AG08396 (cell line): ENCODE results near the gene CFI.

Experiments used
- DNase-seq: peaks from one replicate; pipeline ENCODE4 v3.0.0; 2012; ENCODE audit warnings: low spot score, mixed read lengths

Gene CFI

DNA sequence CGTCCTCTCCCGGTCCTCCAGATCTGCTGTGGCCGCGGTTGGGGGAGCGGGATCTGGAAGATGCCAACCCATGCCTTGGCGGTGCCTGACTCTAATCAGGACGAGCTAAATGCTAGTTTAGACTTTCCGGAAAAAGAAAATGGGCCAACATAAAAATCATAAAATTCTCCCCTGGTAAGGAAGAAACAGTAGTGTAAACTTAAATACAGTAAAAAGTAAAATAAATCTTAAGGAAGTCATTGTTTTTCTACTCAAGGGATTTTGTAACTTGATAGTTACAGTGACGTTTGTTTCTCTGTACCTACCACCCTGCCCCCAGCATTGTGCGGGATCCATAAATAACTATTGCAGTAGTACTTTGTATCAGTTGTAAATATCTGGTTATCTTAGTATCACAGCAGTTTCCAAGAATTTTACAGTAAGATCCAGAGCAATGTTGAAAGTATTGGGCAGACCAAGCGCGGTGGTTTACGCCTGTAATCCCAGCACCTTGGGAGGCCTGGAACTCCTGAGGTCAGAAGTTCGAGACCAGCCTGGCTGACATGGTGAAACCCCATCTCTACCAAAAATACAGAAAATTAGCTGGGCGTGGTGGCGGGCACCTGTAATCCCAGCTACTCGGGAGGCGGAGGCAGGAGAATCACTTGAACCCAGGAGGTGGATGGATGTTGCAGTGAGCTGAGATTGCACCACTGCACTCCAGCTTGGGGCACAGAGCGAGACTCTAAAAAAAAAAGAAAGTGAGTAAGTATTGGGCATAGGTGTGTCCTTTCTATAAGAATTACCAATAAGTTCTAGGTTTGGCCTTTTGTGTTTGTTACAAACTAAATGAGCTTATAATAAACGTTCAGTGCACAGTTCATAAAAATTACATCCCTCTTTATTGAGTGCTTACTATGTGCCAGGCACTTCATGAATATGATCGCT is 70.9 kb downstream of the CFI start:
- DNase-seq: no peak

DNA sequence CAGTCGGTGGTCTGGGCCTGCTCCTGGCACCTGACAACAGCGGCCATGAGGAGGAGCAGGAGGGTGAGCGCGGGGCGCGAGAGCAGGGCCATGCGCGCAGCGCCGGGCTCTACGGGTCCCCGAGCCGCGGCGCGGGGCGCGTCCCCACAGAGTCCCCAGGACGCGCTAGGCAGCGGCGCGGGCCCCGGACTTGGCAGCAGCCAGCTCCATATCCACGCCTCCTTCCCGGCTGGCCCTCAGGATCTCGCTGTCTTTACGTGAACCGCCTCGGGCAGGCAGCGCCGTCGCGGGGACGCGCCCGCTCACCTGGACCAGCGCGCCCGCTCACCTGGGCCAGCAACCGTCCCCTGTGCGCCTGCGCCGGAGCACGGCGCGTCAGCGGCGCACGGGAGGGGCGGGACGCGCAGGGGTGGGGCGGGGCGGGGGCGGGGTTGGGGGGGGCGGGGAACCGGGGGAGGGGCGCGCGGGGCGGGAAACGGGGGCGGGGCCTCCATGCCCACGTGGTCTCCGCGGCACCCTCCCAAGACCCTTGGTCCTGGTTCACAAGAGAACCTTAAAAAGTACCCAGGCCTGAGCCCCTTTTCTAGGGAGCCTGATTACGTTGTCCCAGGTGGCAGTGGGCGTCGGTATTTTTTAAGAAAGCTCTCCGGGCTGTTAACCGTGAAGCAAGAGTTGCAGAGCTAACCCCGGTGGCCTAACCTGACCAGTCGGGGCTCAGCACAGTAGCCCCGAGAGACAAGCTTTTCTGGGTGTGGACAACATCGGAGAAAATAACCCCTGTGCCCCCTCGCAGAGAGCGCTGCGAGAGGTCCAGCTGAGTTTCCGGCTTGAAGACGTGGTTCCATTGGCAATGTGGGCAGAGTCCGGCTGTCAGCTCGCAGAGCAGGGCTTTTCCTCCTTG is 71.8 kb downstream of the CFI start, which contains the start of gene PLA2G12A:
TSS of gene PLA2G12A (minus strand) at position 353 of the 901 bp plus-strand sequence. CDS start at position 92, 261 bp downstream.
- peak; percentile 94 for DNase-seq

DNA sequence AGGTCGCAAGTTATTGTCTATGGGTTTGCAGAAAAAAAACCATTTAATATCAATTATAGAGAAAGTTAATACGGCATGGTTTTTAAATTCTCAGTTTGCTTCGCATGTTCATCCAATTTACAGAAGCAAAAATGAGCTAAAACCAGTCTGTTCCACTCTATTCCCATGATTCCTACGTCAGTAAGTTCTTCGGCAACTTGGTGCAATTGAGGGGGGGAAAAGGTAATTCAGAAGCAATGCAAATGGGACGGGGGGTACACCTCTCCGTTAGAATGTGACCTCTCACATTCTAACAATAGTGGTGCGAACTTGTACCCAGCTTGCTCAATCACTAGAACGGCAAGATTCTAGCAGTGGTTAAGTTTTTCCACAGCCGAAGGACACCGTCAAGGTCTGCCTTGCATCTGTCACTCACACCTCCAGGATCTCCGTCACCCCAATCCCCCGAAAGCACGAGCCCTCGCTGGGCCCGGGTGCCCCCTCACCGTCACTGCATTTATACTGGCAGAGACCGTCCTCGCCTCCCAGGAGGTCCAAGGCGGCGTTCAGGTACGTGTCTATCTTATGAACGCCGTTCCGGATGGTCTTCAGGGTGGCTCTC is 72.6 kb downstream of the CFI start:
- DNase-seq: no peak

DNA sequence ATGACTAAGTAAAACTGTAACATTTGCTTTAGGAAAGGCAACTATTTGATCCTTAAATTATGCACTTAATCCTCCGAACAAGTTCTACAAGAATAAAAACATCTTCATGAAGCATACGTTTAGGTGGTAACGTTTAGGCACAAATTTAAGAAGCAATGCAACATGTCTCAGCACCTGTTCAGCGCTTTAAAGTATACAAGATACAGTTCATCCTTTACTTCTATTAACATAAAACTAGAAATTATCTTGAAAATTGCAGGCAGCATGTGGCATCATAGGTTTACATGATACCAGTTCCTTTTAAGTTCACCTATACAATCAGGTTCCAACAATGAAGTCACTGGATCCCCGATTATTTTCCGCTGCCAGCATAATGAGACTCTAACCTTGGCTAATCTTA is 73.4 kb downstream of the CFI start:
- no peak for DNase-seq

DNA sequence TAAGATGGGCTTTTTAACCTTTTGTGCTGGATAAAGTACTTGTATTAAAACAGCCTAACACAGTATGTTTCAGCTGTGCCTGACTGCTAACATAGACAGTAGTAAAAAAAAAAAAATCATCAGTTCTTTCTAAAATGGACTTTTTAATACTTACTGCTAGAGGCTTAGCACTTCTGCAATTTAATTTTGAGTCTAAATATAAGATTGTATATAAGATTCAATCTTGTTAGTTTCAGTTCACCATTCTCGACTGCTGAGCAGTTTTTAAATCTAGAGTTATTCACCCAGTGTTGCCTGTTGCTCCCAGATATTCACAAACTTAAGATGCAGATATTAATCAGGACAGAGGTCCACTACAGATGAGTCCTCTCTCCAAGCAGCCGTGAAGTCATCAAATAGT is 78.7 kb downstream of the CFI start:
- DNase-seq: no peak

DNA sequence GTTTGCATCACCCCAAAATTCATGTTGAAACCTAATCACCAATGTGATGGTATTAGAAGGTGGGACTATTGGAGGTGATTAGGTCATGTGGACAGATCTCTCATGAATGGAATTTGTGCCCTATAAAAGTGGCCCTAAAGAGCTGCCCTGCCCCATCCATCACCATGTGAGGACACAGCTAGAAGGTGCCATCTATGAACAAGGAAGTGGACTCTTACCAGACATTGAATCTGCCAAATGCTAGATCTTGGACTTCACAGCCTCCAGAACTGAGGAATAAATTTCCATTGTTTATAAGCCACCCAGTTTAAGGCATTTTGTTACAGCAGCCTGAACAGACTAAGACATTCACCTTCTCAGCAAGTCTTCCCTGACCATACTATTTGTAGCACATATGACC is 79.4 kb downstream of the CFI start:
- no peak for DNase-seq

DNA sequence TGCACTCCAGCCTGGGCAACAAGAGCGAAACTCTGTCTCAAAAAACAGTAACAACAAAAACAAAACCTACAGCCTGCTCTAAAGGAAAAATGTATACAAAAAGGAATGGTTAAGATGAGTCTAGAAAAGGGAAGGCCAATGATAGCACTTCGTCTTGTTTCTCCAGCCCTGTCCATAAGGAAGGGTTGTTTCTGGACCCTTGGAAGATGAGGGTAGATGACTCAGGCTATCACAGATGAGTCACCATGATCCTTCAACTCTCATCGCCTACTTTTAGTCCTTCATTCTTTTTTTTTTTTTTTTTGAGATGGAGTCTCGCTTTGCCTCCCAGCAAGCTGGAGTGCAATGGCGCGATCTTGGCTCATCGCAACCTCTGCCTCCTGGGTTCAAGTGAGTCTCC is 80.8 kb downstream of the CFI start:
- DNase-seq: peak; percentile 29

DNA sequence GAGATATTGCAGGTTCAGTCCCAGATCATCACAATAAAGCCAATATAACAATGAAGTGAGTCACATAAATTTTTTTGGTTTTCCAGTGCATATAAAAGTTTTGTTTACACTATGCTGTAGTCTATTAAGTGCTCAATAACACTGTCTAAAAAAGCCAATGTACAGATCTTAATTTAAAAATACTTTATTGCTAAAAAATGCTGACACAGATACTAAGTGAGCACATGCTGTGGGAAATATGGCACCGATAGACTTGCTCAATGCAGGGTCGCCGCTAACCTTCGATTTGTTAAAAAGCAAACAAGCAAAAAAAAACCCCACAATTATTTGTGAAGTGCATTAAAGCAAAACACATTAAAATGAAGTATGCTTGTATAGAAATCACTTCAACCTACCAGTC is 82.2 kb downstream of the CFI start:
- no peak for DNase-seq

DNA sequence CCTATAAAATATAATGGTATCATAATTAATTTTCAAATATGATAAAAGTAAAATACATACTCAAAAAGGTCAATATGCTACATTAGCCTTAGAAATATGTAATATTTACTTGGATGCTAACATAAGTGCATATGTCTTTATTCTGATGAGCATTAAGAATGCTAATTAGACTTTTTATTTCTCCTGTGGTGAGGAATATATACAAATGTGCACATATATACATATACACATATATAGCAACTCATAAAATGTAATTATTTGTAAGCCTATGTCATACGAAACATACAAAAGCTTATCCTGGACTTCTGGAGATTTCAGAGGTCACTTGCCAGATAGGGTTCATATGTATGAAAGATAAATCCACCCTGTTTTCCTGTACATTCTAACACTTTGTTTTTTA is 83.0 kb downstream of the CFI start:
- DNase-seq: no peak

DNA sequence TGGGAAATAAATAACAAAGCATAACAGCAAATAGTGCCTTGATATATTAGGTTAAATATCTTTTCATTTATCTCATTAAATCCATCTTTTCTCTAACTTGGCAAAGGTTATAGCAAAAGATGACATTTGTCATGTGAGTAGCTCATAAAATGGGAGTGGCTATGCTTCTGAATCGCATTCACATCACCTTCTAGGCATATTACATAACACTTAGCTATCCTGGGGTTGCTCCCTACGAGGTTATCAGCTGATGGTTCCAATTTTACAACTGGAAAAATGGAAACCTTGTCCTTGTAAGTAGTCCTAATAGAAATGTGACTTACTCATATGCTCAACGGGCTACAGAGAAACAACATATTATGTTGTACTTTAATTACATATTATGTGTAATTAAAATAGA is 88.3 kb downstream of the CFI start:
- DNase-seq: no peak

DNA sequence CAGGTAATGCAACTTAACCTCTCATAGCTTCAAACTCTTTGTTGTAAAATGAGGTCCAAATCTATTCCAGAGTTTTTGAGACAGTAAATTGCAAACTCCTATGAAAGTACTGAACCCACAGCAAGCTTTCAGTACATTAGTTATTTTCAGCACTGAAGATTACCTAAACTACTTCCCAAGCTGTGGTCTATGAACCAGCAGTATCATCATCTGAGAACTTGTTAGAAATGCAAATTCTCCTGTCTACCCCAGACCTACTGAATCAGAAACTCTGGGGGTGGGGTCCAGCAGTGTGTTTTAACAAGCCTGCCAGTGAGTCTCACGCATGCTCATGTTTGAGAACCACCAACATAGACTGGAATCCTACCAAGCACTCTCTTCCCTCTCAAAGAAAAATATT is 92.8 kb downstream of the CFI start:
- DNase-seq: no peak

DNA sequence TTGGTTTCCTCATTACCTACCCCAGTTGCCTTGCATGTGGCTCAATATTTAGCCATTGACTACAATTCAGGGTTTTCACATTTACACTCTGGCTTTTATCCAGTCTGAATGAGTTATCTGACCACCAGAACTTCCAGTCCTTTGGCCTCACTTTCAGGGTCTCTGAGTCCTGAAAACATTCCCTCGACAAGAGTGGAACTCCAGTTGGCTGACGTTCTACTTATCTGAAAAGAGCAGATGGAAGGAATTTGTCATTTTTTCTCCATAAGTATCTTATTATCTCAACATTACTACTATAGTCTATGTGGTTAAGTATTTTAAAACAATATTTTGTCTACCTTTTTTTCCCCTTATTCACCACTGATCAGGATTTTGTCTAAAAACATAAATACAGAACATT is 93.4 kb downstream of the CFI start:
- DNase-seq: no peak

DNA sequence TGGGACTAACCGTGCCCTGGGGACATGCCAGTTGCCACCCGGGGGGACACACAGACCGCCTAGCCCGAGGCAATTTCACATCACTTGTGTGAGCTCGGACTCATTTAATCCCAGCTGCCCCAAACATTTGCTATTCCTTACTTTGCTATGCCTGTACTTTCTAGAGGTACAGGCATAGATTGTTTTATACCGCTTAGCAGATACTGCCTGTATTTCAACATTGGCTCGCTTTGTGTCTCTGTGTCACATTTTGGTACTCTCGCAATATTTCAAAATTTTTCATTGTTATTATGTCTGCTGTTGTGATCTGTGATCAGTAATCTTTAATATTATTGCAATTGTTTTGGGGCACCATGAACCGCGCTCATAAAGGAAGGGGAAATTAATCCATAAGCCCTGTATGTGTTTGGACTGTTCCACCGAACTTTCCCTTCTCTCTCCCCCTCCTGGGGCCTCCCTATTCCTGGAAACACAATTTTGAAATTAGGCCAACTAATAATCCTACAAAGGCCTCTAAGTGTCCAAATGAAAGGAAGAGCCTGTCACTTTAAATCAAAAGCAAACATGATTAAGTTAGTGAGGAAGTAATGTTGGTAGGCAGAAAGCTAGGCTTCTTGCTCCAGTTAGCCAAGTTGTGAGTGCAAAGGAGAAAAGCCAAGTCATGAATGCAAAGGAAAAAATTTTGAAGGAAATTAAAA is 98.0 kb downstream of the CFI start:
- no peak for DNase-seq

DNA sequence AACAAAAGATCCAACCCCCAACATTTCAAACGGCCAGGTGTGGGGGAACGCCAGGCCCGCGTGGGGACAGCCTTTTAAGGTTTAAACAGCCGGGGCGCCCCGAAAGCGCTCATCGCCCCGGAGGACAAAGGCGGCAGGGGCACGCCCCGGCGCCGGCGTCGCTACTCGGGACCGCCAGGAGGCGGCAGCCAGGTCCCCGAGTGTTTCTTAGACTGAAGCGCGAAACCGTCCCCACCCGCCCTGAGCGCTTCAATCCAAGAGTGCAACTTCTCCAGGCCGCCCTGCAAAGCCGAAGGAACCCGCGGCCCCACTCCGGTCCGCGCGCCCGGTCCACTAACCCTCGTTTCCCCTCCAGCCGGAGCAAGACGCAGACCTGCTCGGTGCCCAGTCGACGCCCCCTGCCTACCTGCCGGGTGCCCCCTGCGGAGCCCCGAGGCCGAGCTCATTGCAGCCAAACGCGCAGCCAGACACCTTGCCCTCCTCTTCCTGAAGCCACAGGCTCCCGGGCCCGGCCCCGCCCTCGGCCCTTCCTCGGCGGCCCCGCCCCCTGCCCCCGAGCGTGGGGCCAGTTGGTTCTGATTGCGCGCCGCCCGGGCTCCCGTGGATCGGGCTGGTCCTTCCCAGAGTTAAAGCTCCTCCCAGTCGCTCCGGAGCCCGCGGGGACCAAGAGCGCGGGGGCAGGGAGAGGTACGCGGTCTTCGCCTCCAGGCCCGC is 98.7 kb downstream of the CFI start, which contains the start of gene CASP6:
TSS of gene CASP6 (minus strand) at position 496 of the 714 bp plus-strand sequence. CDS start at position 446, 50 bp downstream.
- peak; percentile 86 for DNase-seq

DNA sequence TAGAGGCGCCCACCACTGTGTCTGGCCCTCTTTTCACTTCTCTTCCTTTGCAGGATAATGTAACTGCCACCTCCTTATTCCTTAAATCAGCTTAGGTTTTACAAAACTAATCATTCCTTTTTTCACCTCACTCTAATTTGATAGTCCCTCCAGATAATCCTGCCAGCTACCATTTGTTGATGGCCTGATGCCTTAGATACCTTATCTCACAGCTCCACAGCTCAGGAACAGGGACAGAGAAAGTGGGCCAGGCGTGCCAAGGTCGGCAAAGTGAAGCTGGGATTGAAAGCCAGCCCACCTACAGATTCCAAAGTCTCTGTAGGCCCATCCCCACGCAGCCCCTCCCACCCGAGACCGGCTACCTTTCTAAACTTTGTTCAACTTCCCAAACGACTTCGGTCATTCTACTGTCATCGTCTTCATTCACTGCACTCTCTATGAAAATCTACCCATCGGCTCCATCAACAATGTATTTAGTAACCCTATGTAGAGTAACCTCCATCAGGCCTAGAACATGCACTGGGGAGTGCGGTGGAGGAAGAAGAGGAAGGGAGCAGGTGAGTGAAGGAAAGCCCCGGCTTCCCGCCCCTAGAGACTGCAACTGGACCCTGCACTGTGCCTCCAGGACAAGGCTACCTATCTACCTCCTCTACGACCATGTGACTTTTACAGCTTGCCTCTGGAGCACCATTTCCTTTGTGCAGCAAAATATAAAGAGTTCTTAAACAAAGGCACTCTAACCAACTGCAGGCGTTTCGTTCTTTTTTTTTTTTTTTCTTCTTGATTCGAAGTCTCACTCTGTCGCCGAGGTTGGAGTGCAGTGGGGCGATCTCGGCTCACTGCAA is 100.0 kb downstream of the CFI start:
- DNase-seq: no peak

DNA sequence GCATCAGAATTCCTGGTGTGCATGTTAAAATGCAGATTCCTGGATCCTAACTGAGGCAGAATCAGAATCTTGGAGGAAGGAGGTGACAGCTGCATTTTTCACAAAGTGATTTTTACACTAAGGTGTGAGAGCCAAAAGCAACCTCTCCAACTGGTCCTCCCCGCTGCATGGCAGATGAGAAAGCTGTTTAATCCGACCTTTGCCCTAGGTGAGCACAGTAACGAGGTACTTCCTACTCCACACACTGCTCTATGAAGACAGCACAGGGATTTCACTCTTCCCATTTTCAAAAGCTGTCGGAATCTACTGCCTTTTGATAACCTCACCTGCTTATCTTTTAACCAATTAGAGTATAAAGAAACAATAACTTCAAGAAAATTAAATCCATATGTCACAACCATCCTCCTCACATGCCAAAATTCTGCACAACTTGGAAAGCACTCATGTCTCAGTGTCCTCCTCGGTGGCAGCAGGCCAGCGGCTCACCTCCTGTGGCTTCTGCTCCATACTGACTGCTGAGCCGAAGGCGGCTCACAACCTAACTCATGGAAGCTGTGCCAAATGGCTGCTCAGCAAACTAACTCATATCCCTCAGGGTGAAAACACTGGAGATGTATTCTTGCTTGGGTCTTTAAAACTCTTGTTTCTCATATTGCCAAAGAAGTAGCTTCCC is 102.1 kb downstream of the CFI start:
- no peak for DNase-seq

DNA sequence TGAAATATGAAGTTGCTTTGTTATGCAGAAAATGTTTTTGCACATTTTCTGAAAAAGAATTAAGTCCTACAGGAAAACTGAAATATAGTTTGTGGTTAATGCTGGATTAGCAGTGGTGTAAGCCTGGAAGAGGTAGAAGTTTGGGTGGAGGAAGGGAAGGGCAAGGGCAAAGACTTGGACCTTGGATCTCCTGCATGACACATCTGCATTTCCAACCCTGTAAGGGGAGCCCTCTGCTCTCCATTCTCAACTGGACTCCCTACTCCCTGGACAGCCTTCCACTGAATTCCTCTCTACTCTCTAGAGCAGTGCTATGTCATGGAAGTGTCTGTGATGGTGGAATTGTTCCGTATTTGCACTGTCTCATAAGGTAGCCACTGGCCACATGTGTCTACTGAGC is 103.1 kb downstream of the CFI start:
- no peak for DNase-seq

DNA sequence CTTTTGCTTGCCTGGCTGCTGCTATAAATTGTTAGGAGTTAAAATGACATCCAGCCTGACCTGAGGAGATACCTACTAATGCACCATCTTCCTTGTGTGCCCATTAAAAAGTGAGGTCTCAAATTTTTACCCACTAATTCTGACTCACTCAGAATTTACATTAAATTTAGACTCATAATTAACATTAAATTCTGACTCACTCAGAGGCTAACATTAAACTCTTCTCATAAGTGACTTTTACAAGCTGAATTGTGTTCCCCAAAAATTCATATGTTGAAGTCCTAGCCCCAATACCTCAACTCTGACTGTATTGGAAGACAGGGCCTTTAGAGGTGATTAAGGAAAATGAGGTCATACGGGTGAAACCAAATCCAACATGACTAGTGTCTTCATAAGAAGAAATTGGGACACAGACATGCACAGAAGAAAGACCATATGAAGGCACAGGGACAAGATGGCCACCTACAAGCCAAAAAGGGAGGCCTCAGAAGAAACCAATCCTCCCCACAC is 110.3 kb downstream of the CFI start:
- DNase-seq: no peak
